GM12892 (cell line): Measurements from ENCODE around the gene HNRNPDL.

Experiments
- POLR2AphosphoS5 ChIP-seq: IDR thresholded peaks from 2 replicates; pipeline ENCODE4 v1.6.1; 2011; ENCODE audit warnings: low read depth, low read length, control low read depth
- TAF1 ChIP-seq: IDR thresholded peaks from 2 replicates; pipeline ENCODE4 v1.6.1; 2011; ENCODE audit warnings: low read depth, mild to moderate bottlenecking, control low read depth, low read length, borderline replicate concordance

GRCh38 chr4:82429728-82430192, 502 bp downstream of the HNRNPDL start:
- no peak; the same call in 1 of the 2 replicates for TF ChIP-seq POLR2AphosphoS5
- TF ChIP-seq TAF1: no peak
